HepG2 (cell line): ENCODE results near the gene PIM1. TPM values are rescaled to one million over a fixed set of nuclear protein-coding genes. Genes with fewer than 3 reads are reported as not detected.
A peak's percentile ranks its signal among the peaks of the same experiment; 100 is the strongest.

ENCODE experiments used
- CREM ChIP-seq, 2 experiments: sonication (generic) in 1 of 2; formaldehyde crosslinking in 1 of 2; IDR thresholded peaks; 2 replicates each; pipeline versions ENCODE4 v1.4.0 to v1.6.1; 2016 to 2020; ENCODE audit warnings: antibody characterized with exemption in 1 of 2, mild to moderate bottlenecking in 1 of 2, missing genetic modification reagents in 1 of 2
- DMAP1 ChIP-seq: IDR thresholded peaks from 2 replicates; pipeline ENCODE4 v1.6.1; 2016
- DZIP1 ChIP-seq: sonication (generic); formaldehyde crosslinking; IDR thresholded peaks from 2 replicates; pipeline ENCODE4 v1.5.0; 2020; ENCODE audit warnings: mild to moderate bottlenecking, missing genetic modification reagents
- ZBTB4 ChIP-seq: sonication (generic); formaldehyde crosslinking; IDR thresholded peaks from 2 replicates; pipeline ENCODE4 v1.4.0; 2020; ENCODE audit warnings: missing genetic modification reagents, mild to moderate bottlenecking, borderline replicate concordance
- ZFP37 ChIP-seq: sonication (generic); formaldehyde crosslinking; IDR thresholded peaks from 2 replicates; pipeline ENCODE4 v1.4.0; 2020; ENCODE audit warnings: missing genetic modification reagents, borderline replicate concordance
- ZNF138 ChIP-seq: sonication (generic); formaldehyde crosslinking; IDR thresholded peaks from 2 replicates; pipeline ENCODE4 v1.5.0; 2020; ENCODE audit warnings: mild to moderate bottlenecking, low read depth, missing genetic modification reagents
- ZNF318 ChIP-seq: sonication (generic); formaldehyde crosslinking; IDR thresholded peaks from 2 replicates; pipeline ENCODE4 v1.4.0; 2020; ENCODE audit warnings: mild to moderate bottlenecking, missing genetic modification reagents
- ZNF331 ChIP-seq: sonication (generic); formaldehyde crosslinking; IDR thresholded peaks from 2 replicates; pipeline ENCODE4 v1.4.0; 2020; ENCODE audit warnings: missing genetic modification reagents
- ZNF350 ChIP-seq: sonication (generic); formaldehyde crosslinking; IDR thresholded peaks from 2 replicates; pipeline ENCODE4 v1.4.0; 2020; ENCODE audit warnings: mild to moderate bottlenecking, low read depth, missing genetic modification reagents, borderline replicate concordance
- ZNF367 ChIP-seq: sonication (generic); formaldehyde crosslinking; IDR thresholded peaks from 2 replicates; pipeline ENCODE4 v1.4.0; 2020; ENCODE audit warnings: missing genetic modification reagents, borderline replicate concordance
- ZNF496 ChIP-seq: sonication (generic); formaldehyde crosslinking; IDR thresholded peaks from 2 replicates; pipeline ENCODE4 v1.8.1; 2023; ENCODE audit warnings: mild to moderate bottlenecking, moderate library complexity, missing genetic modification reagents; ENCODE audit not compliant: insufficient replicate concordance
- ZNF629 ChIP-seq: sonication (generic); formaldehyde crosslinking; conservative IDR thresholded peaks from 2 replicates; pipeline ENCODE4 v1.5.0; 2020; ENCODE audit warnings: missing genetic modification reagents
- ZNF678 ChIP-seq: sonication (generic); formaldehyde crosslinking; IDR thresholded peaks from 2 replicates; pipeline ENCODE4 v1.4.0; 2020; ENCODE audit warnings: mild to moderate bottlenecking, missing genetic modification reagents
- ZNF83 ChIP-seq: sonication (generic); formaldehyde crosslinking; IDR thresholded peaks from 2 replicates; pipeline ENCODE4 v1.4.0; 2020; ENCODE audit warnings: missing genetic modification reagents, mild to moderate bottlenecking, borderline replicate concordance
- polyA plus RNA-seq, 8 experiments: library from polyadenylated mRNA; depleted of rRNA in 3 of 8; stranded (reverse) in 7 of 8; unstranded in 1 of 8; fragments of >200 nt; fragmentation: Illumina TruSeq in 4 of 8; extraction: Trizol in 4 of 8; gene quantifications; 2 replicates each; pipeline versions ENCODE4 v1.2.1 to v1.2.3, GENCODE V29; 2011 to 2016; ENCODE audit warnings: low read depth in 4 of 8, missing spikeins in 1 of 8, mixed read lengths in 1 of 8; ENCODE audit not compliant: insufficient read depth in 1 of 8
- total RNA-seq, 5 experiments: library from RNA; depleted of rRNA; stranded (reverse); fragments of >200 nt; fragmentation: Illumina TruSeq; extraction: Trizol; gene quantifications; 2 replicates each; pipeline ENCODE4 v1.2.3, GENCODE V29; 2016; ENCODE audit warnings: low read depth in 1 of 5

The PIM1 gene
- total and polyA plus RNA-seq, 2 of the 13 experiments (the other 11 are each of a cell fraction or from before 2014, with no cell fraction given) = 29.4 to 117 TPM

- TF ChIP-seq ZNF318 (CRISPR knock-in tag) = no peak
- no peak for TF ChIP-seq ZNF138 (CRISPR knock-in tag)
- TF ChIP-seq ZNF629 (CRISPR knock-in tag) = no peak
- no peak for TF ChIP-seq ZNF350 (CRISPR knock-in tag)
- no peak for TF ChIP-seq DZIP1
- TF ChIP-seq ZFP37 (CRISPR knock-in tag) = no peak
- no peak for TF ChIP-seq ZNF496 (CRISPR knock-in tag)
- TF ChIP-seq ZNF83 = no peak
- TF ChIP-seq ZNF367 (CRISPR knock-in tag) = no peak
- no peak for TF ChIP-seq CREM (IDR thresholded peaks at IDR 0.05)
- no peak for TF ChIP-seq CREM (CRISPR knock-in tag; IDR thresholded peaks at IDR 0.05)
- no peak for TF ChIP-seq ZBTB4 (CRISPR knock-in tag)
- TF ChIP-seq DMAP1 (CRISPR knock-in tag) = peak; percentile 41; the same call in 1 of the 2 replicates
- TF ChIP-seq ZNF678 (CRISPR knock-in tag) = no peak
- no peak for TF ChIP-seq ZNF331
Measured at GRCh38 chr6:37168811-37169495, 999 bp upstream of the PIM1 start (continued).
